NCI-H345 treated with DMSO at 0.1 percent for 48 hours (cell line): ENCODE data around the gene KAT7.
"Not testable (repeated sequence)": the region's sequence is repeated elsewhere in the genome, so short reads cannot be mapped to it uniquely, and the experiment has no call there.

ENCODE experiments used
- DNase-seq: peaks from one replicate; lab custom pipeline; 2025; ENCODE audit not compliant: unreplicated experiment; lab: John Stamatoyannopoulos, UW

The KAT7 gene

DNA sequence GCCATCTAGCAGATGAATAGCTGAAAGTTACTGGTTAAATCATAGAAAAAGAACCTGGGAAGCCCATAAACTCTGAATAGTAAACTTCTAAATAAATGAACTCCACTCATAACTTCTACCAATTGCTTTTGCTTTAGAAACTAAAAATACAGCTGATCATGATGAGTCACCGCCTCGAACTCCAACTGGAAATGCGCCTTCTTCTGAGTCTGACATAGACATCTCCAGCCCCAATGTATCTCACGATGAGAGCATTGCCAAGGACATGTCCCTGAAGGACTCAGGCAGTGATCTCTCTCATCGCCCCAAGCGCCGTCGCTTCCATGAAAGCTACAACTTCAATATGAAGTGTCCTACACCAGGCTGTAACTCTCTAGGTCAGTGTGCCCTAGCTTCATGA is 9.7 kb downstream of the KAT7 start:
- DNase-seq: no peak

DNA sequence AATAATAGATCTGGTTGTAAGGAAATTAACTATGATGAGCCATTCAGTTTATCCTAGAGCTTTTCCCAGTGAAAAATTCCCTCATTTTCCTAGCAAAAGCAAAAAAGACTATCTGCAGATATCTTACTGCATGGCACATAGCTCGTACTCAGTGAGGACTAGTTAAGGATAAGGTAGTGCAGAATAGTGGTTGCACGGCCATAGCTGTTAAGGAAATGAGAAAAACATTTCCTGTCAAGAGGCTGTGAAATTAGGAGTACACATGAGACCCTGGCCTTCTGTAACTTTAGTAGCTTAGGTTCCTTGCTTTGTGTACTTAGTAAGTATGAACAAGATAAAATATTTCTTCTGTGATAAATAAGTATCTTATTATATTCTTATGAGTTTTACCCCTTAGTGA is 10.3 kb downstream of the KAT7 start:
- no peak for DNase-seq

DNA sequence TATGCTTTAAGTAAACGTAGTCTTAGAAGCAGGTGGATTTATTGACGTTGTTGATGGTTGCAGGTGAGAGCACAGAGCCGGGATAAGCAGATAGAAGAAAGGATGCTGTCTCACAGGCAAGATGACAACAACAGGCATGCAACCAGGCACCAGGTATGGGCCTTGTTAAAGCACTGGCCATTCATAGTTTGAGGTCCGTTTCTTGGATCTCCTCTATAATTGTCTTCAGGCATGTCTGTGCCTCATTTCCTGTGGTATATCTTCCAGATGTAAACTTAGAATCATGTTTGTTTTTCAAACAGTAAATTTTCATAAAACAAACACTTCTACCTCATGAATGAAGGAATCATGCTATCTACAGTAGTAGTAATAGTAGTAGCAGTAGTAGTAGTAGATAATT is 20.6 kb downstream of the KAT7 start:
- no peak for DNase-seq

DNA sequence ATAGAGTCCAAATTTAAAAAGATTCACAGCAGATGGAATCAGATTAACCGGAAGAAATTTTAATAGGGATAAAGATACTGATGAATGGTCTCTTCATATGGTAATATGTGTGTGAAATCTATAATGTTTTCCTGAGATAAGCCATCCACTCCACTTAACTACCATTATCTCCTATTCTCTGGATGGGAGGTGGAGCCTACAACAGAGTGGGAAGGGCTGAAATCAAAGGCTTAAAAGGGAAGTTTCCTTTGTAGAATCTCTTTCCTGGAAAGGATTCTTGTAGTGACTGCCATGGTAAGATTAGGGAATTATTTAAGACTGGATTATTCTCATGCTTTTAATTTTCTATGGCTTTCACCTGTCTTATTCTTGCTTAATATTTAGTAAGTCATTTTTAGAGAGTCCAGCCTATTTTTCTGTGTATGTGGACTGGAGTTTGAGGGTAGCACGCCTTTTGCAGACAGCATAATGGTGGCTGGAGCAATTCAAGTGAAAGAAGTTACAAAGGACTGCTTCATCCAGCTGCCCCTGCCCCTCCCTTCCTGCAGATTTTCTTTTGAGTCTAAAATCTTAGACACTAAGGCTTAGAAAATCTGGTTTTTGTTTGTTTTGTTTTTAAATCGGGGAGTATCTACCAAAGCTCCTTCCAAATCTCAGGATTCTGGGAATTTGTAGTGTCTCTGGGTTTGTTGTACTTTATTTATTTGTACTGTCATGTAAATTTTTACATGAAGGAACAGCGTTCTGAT is 26.5 kb downstream of the KAT7 start:
- no peak for DNase-seq

DNA sequence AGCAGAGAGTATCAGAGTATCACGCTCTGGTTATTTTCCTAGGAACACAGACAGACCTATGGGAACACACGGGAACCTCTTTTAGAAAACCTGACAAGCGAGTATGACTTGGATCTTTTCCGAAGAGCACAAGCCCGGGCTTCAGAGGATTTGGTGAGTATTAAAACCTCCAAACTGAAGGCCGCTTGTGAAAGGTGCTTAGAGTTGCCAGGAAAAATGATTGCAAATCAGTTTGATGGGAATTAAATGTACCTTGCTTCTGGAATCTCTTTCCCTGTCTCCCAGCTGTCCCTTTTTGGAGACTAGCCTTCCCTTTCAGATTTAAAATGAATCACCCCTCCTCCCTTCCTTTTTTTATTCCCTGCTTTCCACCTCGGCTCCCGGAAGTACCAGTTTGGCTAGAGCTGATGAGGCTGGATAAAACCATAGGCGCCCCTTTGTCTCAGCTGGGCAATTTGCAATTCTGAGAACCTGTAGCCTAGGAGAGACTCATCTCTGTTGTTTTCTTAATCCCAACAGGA is 27.3 kb downstream of the KAT7 start:
- DNase-seq: no peak

DNA sequence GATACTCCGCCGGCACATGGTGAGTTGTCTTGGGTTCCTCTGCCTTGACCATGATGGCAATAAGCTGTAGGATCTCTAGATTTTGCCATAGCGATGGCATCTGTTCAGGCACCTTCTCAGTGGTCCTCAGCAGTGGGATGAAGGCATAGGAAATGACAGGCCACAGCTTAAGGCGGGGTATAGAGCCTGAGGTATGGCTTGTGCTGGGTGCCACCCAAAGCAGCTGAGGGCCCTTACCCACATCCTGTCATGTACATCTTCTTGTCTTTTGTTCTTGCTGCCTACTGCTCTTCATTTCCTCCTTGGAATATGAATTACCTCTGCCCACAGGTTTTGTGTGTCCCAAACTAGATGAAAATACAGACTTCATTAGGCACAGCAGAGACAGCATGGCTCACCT is 29.5 kb downstream of the KAT7 start:
- no peak for DNase-seq

DNA sequence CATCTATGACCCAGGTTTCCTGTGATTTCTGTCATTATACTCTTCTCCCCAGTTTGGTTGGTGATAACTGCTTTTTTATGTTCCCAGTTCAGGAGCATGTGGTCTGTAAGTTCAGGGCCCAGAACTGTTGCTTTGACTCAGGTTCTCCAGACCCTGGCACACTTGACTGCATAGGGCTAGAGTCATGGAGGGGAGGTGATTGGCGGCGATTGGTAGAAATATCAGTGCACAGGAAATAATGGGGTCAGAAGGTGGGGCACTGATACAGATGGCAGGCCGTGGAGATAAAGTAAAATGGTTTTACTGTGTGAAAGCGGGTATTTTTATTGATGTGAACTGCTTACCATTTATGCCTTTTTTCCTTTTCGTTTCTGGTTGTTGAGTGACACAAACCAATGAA is 30.7 kb downstream of the KAT7 start:
- DNase-seq: no peak

DNA sequence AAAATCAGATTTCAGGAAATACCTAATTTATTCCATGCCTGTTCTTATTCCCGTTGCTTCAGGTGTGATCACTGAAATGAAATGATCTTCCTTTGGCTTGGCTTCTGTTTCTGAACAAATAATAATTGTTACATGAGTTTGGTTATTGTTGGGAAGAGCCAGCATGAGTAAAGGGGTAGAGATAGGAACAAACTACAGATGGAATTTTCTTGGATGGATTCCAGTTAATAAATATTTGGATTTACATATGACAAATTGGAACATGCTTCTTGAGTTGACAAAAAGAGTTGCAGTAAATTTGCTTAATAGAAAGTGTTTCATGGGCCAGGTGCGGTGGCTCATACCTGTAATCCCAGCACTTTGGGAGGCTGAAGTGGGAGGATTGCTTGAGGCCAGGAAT is 31.2 kb downstream of the KAT7 start:
- no peak for DNase-seq

DNA sequence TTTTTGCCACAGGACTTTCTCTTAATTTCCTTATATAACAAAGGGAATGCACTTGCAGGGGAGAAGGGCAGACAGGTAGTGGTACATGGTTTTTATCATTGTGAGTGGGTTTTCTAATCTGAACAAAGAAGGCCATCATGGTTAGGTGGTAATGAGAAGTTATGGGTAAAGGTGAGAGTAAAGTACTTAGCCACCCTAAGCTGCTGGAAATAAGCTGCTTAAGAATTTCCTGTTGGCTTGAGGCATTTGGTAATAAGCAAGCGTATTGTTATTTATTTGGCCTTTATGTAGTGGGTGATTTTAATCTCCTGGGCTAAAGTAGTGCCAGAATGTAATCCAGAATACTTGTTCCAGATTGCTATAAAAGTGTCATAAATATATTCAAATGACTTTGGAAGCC is 32.3 kb downstream of the KAT7 start:
- DNase-seq: no peak

DNA sequence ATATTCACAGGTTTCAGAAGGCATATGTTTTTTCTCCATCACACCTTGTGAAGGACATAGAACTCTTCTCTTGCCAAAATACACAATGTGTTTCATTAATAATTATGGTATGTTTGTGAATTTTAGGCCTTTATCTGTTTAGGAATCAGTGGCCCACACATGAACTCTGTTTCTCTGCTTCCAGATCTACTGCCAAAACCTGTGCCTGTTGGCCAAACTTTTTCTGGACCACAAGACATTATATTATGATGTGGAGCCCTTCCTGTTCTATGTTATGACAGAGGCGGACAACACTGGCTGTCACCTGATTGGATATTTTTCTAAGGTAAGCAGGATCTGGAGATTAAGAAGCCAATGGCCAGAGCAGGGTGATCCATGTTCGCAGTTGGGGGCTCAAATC is 33.0 kb downstream of the KAT7 start:
- no peak for DNase-seq

DNA sequence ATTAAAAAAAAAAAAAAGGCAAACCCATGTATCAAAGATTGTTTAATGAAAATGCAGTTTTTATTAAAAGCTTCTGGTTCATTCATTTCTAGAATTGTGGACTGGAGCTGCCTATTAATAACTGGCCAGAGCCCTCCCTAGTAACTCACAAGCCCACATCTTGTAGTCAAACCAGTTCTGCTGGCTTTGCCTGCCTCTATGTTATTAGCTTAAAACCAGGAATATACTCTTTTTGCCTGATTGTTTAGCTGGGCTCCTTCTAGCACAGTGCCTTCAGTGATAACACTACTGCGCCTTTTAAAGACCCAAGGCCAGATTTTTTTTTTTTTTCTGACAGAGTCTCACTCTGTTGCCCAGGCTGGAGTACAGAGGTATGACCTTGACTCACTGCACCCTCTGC is 33.4 kb downstream of the KAT7 start:
- DNase-seq: no peak

DNA sequence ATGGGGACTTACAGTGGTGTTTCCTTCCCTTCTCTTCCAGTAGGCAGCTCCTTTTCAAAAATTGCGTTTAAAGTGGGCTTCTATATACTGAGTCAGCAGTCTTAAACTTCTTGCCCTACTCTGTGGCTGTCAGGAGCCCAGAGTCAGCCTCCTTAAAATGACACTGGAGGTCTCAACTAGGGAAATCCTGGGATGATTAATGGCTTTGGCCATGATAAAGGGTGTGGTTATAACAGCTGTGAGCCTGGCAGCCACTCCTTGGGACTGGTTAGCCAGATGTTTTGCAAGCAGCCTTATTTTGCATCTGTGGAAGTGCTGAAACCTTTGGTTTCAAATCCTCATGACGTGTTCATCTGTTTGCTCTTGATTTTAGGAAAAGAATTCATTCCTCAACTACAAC is 34.3 kb downstream of the KAT7 start:
- no peak for DNase-seq

DNA sequence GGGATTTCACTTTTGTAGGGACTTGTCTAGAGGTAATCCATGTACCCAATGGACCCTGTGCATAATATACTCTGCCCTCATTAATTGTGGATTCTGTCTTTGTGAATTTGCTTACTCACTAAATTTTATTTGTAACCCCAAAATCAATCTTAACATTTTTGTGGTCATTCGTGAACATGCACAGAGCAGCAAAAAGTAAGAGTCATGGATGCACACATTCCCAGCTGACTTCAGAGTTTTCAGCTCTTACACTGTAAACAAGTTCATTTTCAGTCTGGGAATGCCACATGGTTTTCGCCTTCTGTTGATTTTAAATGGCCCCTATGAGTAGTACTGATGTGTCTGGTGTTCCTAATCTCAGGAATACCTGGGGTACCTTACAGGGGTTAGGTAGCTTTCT is 35.1 kb downstream of the KAT7 start:
- DNase-seq: no peak

DNA sequence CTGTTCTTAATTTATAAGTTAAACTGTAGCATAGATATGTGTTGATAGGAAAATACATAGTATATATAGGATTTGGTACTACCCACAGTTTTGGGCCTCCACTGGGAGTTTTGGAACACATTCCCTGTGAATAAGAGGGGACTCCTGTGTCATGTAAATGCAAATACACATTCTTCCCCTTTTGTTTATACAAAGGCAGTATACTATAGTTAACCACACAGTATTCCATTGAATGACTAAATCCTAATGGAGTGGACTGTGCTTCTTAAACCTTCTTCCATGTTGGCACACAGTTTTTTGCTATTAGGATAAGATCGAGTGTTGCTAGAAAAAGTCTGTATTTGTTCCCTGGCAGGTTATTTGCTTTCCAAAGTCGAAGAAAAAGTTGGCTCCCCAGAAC is 37.2 kb downstream of the KAT7 start:
- no peak for DNase-seq

DNA sequence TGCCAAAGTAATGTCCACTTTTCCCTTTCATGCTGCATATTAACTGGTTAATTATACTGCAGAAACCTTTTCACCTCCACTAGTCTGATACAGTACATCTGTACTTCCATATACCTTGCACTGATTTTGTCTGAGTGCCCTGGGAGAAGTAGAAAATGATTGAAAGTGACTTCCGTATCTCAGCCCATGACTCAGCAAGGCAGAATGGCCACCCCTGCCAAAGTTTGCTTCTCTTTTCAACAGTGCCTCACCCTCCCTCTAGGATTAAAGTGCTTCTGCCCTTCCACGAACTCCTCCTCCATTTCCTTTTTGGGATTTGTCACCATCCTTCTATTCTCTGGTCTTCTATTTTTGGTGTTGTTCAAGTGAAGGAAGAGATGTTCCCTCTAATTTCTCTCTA is 39.8 kb downstream of the KAT7 start:
- not testable (repeated sequence) for DNase-seq

DNA sequence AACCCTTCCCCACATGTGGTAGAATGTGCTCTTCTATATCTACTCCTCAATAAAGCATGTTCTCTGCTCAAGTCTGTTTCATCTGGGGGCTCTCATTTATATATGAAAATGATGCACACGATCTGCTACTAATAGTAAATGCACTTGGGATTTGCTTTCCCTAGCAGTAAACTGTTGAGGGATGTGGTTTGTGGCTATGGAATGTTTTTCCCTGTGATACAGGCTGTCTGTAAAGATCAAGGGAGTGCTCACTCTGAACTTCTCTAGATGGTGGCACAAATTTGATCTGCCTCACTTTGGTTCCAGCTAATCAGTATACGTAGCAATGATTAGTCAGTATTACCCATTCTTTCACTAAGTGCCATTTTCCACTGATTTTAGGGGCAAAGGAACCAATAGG is 40.5 kb downstream of the KAT7 start:
- no peak for DNase-seq

DNA sequence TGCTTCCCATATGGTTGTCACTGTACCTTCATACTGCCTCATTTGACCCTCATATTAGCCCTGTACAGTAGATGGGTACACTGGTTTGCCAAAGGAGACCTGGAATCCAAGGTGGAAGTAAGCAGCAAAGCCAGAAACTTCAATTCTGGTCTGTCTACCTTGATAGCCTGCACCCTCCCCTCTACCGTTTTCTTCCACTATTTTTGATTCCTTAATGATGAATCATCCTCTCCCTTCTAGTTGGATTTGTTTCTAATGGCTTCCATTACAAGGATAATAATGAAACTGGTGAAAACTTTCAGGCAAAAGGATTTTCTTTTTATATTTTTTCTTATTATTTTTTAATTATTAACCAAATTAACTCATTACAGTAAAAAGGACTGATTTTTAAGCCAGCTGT is 42.1 kb downstream of the KAT7 start:
- no peak for DNase-seq

DNA sequence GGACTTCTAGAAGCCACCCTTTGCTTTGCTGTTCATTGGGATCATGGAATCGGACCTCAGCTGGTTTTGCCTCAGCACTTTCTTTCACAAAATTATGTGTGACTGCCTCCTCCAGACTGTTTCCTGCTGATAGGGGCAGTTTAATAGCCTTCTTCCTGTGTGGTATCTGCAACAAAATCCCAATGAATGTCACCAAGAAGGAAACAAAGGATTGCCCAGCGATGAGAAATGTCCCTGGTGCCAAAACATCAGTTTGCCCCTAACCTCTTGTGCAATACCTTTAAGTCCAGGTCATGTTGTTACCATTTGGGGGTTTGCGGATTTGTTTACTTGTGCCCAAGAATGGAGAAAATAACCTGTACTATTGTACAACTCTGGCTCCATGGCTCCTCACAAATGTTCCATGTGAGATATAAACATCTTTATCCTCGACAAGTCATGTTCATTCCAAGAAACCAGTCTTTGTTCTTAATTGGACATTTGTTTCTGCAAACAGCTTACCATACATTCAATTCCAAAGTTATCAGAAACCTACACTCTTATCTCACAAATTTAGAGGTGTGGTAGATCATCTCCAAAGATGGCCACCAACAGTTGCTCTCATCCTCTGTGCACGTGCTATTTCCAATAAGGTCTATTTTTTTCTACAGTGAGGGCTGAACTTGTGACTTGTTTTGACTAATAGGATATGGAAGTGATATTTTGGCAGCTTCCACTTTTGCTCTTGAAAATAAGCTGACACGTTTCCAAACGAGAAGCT is 44.5 kb downstream of the KAT7 start:
- no peak for DNase-seq

DNA sequence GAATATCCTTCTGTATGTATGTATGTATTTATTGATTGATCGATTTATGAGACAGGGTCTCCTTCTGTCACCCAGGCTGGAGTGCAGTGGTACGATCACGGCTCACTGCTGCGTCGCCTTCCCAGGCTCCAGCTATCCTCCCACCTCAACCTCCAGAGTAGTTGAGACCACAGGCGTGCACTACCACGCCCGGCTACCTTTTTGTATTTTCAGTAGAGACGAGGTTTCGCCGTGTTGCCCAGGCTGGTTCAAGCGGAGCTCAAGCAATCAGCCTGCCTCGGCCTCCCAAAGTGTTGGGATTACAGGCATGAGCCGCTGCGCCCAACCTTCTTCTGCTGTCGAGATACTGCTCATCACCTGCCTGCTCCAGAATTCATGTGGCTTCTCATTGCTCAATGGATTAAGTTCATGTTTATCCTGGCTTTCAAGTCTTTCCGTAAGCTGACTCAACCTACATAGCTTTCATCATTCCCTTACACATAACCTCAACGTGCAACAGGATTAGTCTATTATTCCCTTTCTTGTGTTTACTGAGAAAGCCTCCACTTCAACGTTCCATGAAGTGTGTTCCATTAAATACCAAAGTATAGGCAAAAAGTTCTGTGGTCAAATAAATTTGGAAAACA is 45.8 kb downstream of the KAT7 start:
- DNase-seq: no peak

DNA sequence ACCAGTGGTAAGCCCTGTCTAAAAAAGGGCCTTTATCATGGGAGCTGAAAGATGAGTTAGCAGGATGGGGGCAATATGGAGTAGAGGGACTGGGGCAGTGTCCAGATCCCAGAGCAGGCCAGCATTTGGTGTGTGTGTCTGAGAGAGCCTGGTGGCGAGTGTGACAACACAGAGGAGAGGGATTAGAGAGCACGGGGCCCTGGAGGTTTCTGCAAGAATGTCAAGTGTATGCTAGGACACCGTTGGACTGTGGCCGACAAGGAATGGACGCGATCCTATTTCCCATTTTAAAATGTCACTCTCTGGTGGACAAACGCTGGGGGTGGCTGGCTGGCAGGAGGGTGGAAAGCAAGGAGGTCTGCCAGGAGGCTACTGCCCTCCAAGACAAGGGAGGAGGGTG is 47.0 kb downstream of the KAT7 start:
- DNase-seq: no peak

DNA sequence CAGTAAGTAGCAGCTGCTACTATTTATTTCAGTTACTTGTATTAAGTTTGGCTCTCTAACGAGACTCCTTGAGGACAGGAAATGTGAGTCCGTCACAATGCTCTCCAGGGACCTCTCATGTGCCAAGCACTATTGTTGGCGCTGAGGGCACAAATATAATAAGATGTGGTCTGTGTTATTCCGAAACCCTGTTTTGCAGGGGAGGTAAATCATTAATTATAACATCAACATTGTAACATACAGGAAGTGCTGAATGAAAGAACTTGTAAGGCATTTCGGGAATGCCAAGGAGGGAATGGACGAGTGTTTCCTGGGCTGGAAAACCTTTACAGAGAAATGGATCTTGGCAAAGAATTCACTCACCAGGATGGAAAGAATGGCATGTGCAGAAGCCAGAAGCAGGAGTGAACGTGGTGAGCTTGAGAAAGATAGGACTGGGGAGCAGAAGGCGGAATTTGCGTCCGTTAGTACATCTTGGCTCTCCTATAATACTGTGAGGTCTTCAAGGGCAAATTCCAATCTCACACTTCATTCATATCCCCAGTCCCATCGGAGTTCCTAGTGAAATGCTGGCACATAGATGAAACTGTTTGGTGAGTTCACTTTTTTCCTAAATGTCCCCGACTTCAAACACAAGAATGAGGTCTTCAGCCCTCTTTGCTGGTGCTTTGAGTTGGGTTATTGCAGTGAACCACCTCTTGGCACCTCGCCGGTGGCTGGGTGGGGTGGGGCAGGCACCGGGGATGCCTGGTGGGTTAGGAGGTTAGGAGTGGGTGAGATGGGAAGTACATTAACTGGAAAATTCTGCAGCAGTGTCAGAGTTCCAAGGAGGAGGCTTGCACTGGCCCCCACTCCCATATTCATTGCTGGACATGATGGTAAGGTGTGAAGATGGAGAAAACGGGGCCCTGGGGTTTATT is 47.9 kb downstream of the KAT7 start:
- no peak for DNase-seq
